NT2/D1 (cell line): ENCODE data around the gene CAB39.

Source experiments
- YY1 ChIP-seq: IDR thresholded peaks from 2 replicates; pipeline ENCODE4 v1.6.1; 2011; ENCODE audit not compliant: insufficient read length, insufficient read depth
- ZNF274 ChIP-seq: IDR thresholded peaks from 2 replicates; pipeline ENCODE4 v1.6.1; 2011; ENCODE audit warnings: mild to moderate bottlenecking, low read depth, low read length

- TF ChIP-seq YY1 = no peak
- no peak for TF ChIP-seq ZNF274
These were observed 41.6 kb downstream of the CAB39 start for GRCh38 chr2:230754200-230754599.
